ENCODE results near the gene NBEA.

- TF ChIP-seq CTCF (IDR thresholded peaks at IDR 0.05) = no peak
- no peak for TF ChIP-seq POLR2A (IDR thresholded peaks at IDR 0.05)
Observed at GRCh38 chr13:35598790-35599369, 656.8 kb downstream of the NBEA start.

All from heart left ventricle (tissue), 13 donors.